HCT116 (cell line): ENCODE results near the gene CDKAL1. TPM values are rescaled to one million over a fixed set of nuclear protein-coding genes. Genes with fewer than 3 reads are reported as not detected.

Experiments used
- ATAC-seq: fragments of 200-7000 bp; cut with Tn5 transposase; 2 replicates; pipeline ENCODE4 v1.9.1; 2020; ENCODE audit warnings: mild to moderate bottlenecking, moderate library complexity
- BruUV-seq: library from RNA; stranded (reverse); fragments of 400-500 nt; replicated peaks from 2 replicates; lab custom pipeline; 2021; lab: Mats Ljungman, UMichigan
- CTCF ChIA-PET: fragments of 300-600 bp; sonication (Branson Sonifier 250); formaldehyde crosslinking; loops from one replicate; lab custom pipeline; 2021; ENCODE audit warnings: antibody characterized with exemption; lab: Charles Lee
- POLR2A ChIA-PET: fragments of 300-600, 350-600 bp; sonication (Branson Sonifier 250); formaldehyde crosslinking; loops from one replicate; lab custom pipeline; 2021; ENCODE audit warnings: antibody characterized with exemption; lab: Charles Lee
- RAD21 ChIA-PET, 2 experiments: fragments of 300-600 bp; sonication (Branson Sonifier 250); formaldehyde crosslinking; loops; one replicate each; lab custom pipeline; 2023; ENCODE audit warnings: low total read pairs in 2 of 2; ENCODE audit not compliant: uncharacterized antibody in 2 of 2, unreplicated experiment in 2 of 2, low non-redundant PET in 1 of 2; lab: Charles Lee
- DNase-seq: peaks from one replicate; pipeline ENCODE4 v3.0.0-alpha.2; 2010; ENCODE audit warnings: low read depth, low spot score
- H2AFZ ChIP-seq: fragments of 200-600 bp; shearing (Covaris generic), sonication (generic); 2 replicates; pipeline ENCODE4 v1.6.1; 2017; ENCODE audit warnings: low read depth, mixed run types, mixed read lengths, antibody characterized with exemption, low read length; ENCODE audit not compliant: poor library complexity, severe bottlenecking
- H3K27ac ChIP-seq: 2 replicates; pipeline ENCODE4 v1.5.1; 2012; ENCODE audit warnings: low read depth, low read length
- H3K27me3 ChIP-seq: fragments of 200-600 bp; sonication (generic); 2 replicates; pipeline ENCODE4 v1.6.1; 2016; ENCODE audit warnings: mixed run types, low read length, mixed read lengths; ENCODE audit not compliant: insufficient read depth
- H3K36me3 ChIP-seq, 2 experiments: fragments of 200-500 bp in 1 of 2; fragments of 200-600 bp in 1 of 2; sonication (Bioruptor generic) in 1 of 2; sonication (generic) in 1 of 2; 2 replicates each; pipeline versions ENCODE4 v1.5.1 to v1.6.1; 2014 to 2016; ENCODE audit warnings: low read length in 2 of 2, inconsistent platforms in 1 of 2, mixed read lengths in 1 of 2, mixed run types in 1 of 2; ENCODE audit not compliant: insufficient read depth in 2 of 2, control insufficient read depth in 1 of 2
- H3K4me1 ChIP-seq, 2 experiments: fragments of 200-600 bp in 1 of 2; sonication (generic) in 1 of 2; 2 replicates each; pipeline versions ENCODE4 v1.5.1 to v1.6.1; 2012 to 2017; ENCODE audit warnings: low read length in 2 of 2, inconsistent platforms in 1 of 2, mild to moderate bottlenecking in 1 of 2, mixed read lengths in 1 of 2, mixed run types in 1 of 2, moderate library complexity in 1 of 2; ENCODE audit not compliant: insufficient read depth in 2 of 2, control insufficient read depth in 1 of 2
- H3K4me2 ChIP-seq: fragments of 200-600 bp; sonication (generic); 2 replicates; pipeline ENCODE4 v1.6.1; 2017; ENCODE audit warnings: mixed run types, low read length, mixed read lengths
- H3K4me3 ChIP-seq, 2 experiments: fragments of 200-600 bp in 1 of 2; sonication (generic) in 1 of 2; replicated peaks in 1 of 2; 2 replicates each; pipeline ENCODE4 v1.5.1; 2011 to 2016; ENCODE audit warnings: low read length in 2 of 2, control low read depth in 1 of 2, low read depth in 1 of 2, mild to moderate bottlenecking in 1 of 2, mixed read lengths in 1 of 2, mixed run types in 1 of 2
- H3K79me2 ChIP-seq: fragments of 200-600 bp; sonication (generic); 2 replicates; pipeline ENCODE4 v1.6.1; 2017; ENCODE audit warnings: mild to moderate bottlenecking, mixed run types, low read length, moderate library complexity, mixed read lengths; ENCODE audit not compliant: insufficient read depth
- H3K9ac ChIP-seq: fragments of 200-600 bp; sonication (generic); 2 replicates; pipeline ENCODE4 v1.6.1; 2016; ENCODE audit warnings: low read length, mixed read lengths
- H3K9me2 ChIP-seq: fragments of 200-600 bp; sonication (generic), shearing (Covaris generic); 2 replicates; pipeline ENCODE4 v1.6.1; 2017; ENCODE audit warnings: mixed run types, mild to moderate bottlenecking, moderate library complexity; ENCODE audit not compliant: insufficient read depth
- H3K9me3 ChIP-seq, 2 experiments: fragments of 200-500 bp in 1 of 2; fragments of 200-600 bp in 1 of 2; sonication (Bioruptor generic) in 1 of 2; sonication (generic) in 1 of 2; 2 replicates each; pipeline ENCODE4 v1.6.1; 2014 to 2017; ENCODE audit warnings: low read length in 2 of 2, mixed read lengths in 2 of 2, inconsistent platforms in 1 of 2, low read depth in 1 of 2, mild to moderate bottlenecking in 1 of 2, mixed run types in 1 of 2, moderate library complexity in 1 of 2; ENCODE audit not compliant: control insufficient read depth in 1 of 2, insufficient read depth in 1 of 2
- H4K20me1 ChIP-seq: fragments of 200-600 bp; sonication (generic), shearing (Covaris generic); 2 replicates; pipeline ENCODE4 v1.6.1; 2017; ENCODE audit warnings: mixed run types, mild to moderate bottlenecking, moderate library complexity; ENCODE audit not compliant: insufficient read depth
- CBX3 ChIP-seq: IDR thresholded peaks from 2 replicates; pipeline ENCODE4 v1.6.1; 2012; ENCODE audit warnings: low read depth
- CEBPB ChIP-seq: IDR thresholded peaks from 2 replicates; pipeline ENCODE4 v1.6.1; 2012; ENCODE audit warnings: low read depth
- CTCF ChIP-seq, 3 experiments: fragments of 200-600 bp in 1 of 3; sonication (generic) in 1 of 3; IDR thresholded peaks in 2 of 3; conservative IDR thresholded peaks in 1 of 3; 2 replicates each; pipeline ENCODE4 v1.5.1; 2012 to 2017; ENCODE audit warnings: low read depth in 2 of 3, low read length in 2 of 3, antibody characterized with exemption in 1 of 3, borderline replicate concordance in 1 of 3, control low read depth in 1 of 3, mild to moderate bottlenecking in 1 of 3, mixed read lengths in 1 of 3, mixed run types in 1 of 3, moderate library complexity in 1 of 3; ENCODE audit not compliant: insufficient read depth in 1 of 3
- EGR1 ChIP-seq: IDR thresholded peaks from 2 replicates; pipeline ENCODE4 v1.6.1; 2012; ENCODE audit warnings: low read depth
- ELF1 ChIP-seq: IDR thresholded peaks from 2 replicates; pipeline ENCODE4 v1.6.1; 2012; ENCODE audit warnings: low read depth, borderline replicate concordance
- EZH2 ChIP-seq: fragments of 200-600 bp; sonication (generic); IDR thresholded peaks from 2 replicates; pipeline ENCODE4 v1.6.1; 2017; ENCODE audit warnings: antibody characterized with exemption, mixed run types
- EZH2phosphoT487 ChIP-seq: fragments of 200-600 bp; IDR thresholded peaks from 2 replicates; pipeline ENCODE4 v1.6.1; 2018; ENCODE audit warnings: antibody characterized with exemption, borderline replicate concordance
- POLR2A ChIP-seq: IDR thresholded peaks from 2 replicates; pipeline ENCODE4 v1.7.0; 2011; ENCODE audit warnings: borderline replicate concordance; ENCODE audit not compliant: insufficient read depth, insufficient read length; ENCODE audit errors: extremely low read depth
- POLR2AphosphoS5 ChIP-seq: IDR thresholded peaks from 2 replicates; pipeline ENCODE4 v1.6.1; 2011; ENCODE audit warnings: mild to moderate bottlenecking, low read depth, low read length, moderate library complexity
- RAD21 ChIP-seq: IDR thresholded peaks from 2 replicates; pipeline ENCODE4 v1.6.1; 2012; ENCODE audit warnings: low read depth, mild to moderate bottlenecking
- SP1 ChIP-seq: IDR thresholded peaks from 2 replicates; pipeline ENCODE4 v1.6.1; 2012; ENCODE audit warnings: low read depth
- TCF7L2 ChIP-seq: IDR thresholded peaks from 2 replicates; pipeline ENCODE4 v1.7.0; 2011; ENCODE audit warnings: borderline replicate concordance, inconsistent platforms; ENCODE audit not compliant: insufficient read depth, insufficient read length; ENCODE audit errors: extremely low read depth
- YY1 ChIP-seq: IDR thresholded peaks from 2 replicates; pipeline ENCODE4 v1.6.1; 2011; ENCODE audit warnings: low read length, low read depth, moderate library complexity, mild to moderate bottlenecking; ENCODE audit not compliant: insufficient replicate concordance; ENCODE audit errors: extremely low read depth
- ZNF274 ChIP-seq: fragments of 200-500 bp; sonication (Bioruptor generic); IDR thresholded peaks from 2 replicates; pipeline ENCODE4 v1.6.1; 2014; ENCODE audit warnings: mild to moderate bottlenecking, low read depth, low read length, inconsistent platforms
- intact Hi-C: fragments of 100-400 bp; cut with micrococcal nuclease; formaldehyde crosslinking; loops from 2 replicates; pipeline ENCODE4 v1.10.0; 2022
- total RNA-seq: library from RNA; stranded (reverse); gene quantifications from one replicate; pipeline ENCODE4 v1.2.1, GENCODE V29; 2021; ENCODE audit not compliant: unreplicated experiment
- TF ChIP-seq, protein P1 (sequence below): IDR thresholded peaks from 2 replicates; pipeline ENCODE4 v1.6.1; 2011; ENCODE audit warnings: mild to moderate bottlenecking, low read length, moderate library complexity; ENCODE audit not compliant: insufficient replicate concordance; ENCODE audit errors: extremely low read depth
- TF ChIP-seq, protein P2 (sequence below): IDR thresholded peaks from 2 replicates; pipeline ENCODE4 v1.6.1; 2012

The CDKAL1 gene
- total RNA-seq, 1 experiment from 2014 or later, result 14.9 TPM

DNA sequence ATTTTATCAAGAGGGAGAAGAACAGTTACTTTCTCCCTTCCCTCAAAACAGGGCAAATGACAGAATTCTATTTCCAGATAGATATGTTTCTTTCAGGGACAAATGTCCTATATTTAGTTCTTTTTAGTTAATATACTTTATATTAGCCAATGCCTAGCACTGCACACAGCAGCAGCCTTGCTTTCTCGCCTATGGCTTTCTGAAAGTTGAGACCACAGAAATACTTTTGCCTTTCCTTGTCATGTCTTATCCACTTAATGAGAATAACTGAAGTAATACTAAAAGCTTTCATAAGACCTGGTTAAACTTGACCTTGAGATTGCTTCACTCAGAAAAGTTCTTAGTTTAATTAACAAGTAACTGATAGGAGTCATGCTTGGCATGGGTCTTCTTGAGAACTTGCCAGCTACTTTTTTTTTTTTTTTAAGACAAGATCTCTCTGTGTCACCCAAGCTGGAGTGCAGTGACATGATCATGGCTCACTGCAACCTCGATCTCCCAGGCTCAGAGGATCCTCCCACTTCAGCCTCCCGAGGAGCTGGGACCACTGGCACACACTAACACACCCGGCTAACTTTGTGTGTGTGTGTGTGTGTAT lies 159.3 kb downstream of the CDKAL1 start (continued):
- TF ChIP-seq, protein P1, sequence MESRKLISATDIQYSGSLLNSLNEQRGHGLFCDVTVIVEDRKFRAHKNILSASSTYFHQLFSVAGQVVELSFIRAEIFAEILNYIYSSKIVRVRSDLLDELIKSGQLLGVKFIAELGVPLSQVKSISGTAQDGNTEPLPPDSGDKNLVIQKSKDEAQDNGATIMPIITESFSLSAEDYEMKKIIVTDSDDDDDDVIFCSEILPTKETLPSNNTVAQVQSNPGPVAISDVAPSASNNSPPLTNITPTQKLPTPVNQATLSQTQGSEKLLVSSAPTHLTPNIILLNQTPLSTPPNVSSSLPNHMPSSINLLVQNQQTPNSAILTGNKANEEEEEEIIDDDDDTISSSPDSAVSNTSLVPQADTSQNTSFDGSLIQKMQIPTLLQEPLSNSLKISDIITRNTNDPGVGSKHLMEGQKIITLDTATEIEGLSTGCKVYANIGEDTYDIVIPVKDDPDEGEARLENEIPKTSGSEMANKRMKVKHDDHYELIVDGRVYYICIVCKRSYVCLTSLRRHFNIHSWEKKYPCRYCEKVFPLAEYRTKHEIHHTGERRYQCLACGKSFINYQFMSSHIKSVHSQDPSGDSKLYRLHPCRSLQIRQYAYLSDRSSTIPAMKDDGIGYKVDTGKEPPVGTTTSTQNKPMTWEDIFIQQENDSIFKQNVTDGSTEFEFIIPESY, result no peak

GRCh38 chr6:20696676-20697075 lies 162.4 kb downstream of the CDKAL1 start:
- no peaks in the 10 kb centered on the region for H3K4me1 ChIP-seq
- no peaks in the 10 kb centered on the region for H3K9me2 ChIP-seq
- H4K20me1 ChIP-seq, result no peaks in the 10 kb centered on the region
- POLR2A ChIA-PET, result no interaction called here
- no TSS peak for BruUV-seq
- no peaks in the 10 kb centered on the region for H3K79me2 ChIP-seq
- H3K4me3 ChIP-seq, result no peak overlapping the region
- H2AFZ ChIP-seq, result no peak overlapping the region
- H3K9me3 ChIP-seq, result no peaks in the 10 kb centered on the region
- H3K27me3 ChIP-seq, result no peaks in the 10 kb centered on the region
- H3K4me2 ChIP-seq, result no peak overlapping the region
- intact Hi-C loops, result no loop called here
- CTCF ChIA-PET, result no interaction called here
- DNase-seq (no peak), ATAC-seq (no peak)
- no peak overlapping the region for H3K9ac ChIP-seq
- H3K27ac ChIP-seq, result no peak overlapping the region
- H3K36me3 ChIP-seq, result no peaks in the 10 kb centered on the region
- RAD21 ChIA-PET, result no interaction called here
- TF ChIP-seq ELF1 (no peak), EZH2 (no peak), CEBPB (no peak), RAD21 (no peak), CBX3 (no peak), YY1 (no peak), POLR2A (no peak), EZH2phosphoT487 (no peak), EGR1 (no peak), CTCF (IDR thresholded peaks at IDR 0.05 in 2 of 3, conservative IDR thresholded peaks at IDR 0.05 in 1 of 3; ENCODE audit: borderline replicate concordance in 1 of 3, insufficient read depth in 1 of 3, low read depth in 2 of 3, low read length in 2 of 3) (no peak), TCF7L2 (no peak), SP1 (no peak), POLR2AphosphoS5 (no peak), ZNF274 (no peak)
- TF ChIP-seq, protein P1, result no peak
- TF ChIP-seq, protein P2, sequence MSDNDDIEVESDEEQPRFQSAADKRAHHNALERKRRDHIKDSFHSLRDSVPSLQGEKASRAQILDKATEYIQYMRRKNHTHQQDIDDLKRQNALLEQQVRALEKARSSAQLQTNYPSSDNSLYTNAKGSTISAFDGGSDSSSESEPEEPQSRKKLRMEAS, result no peak
